NCI-H2081 (cell line): ENCODE measurements around the gene RPL22.
A peak's percentile ranks its signal among the peaks of the same experiment; 100 is the strongest.

ENCODE experiments used
- DNase-seq, 2 experiments: peaks; one replicate each; lab custom pipeline; 2025; lab: John Stamatoyannopoulos, UW

Gene RPL22

GRCh38 chr1:6199298-6200187, at the start of gene RPL22:
Gene RPL22, minus strand, starts transcription at chr1:6199595. Its CDS starts 22 bp downstream, at chr1:6199573.
- DNase-seq, result peak; percentile 100

- DNase-seq, result no peak
Measured at GRCh38 chr1:6248161-6248776, 48.9 kb upstream of the RPL22 start.

GRCh38 chr1:6247651-6248050, 48.3 kb upstream of the RPL22 start:
- DNase-seq, result no peak

- DNase-seq, result peak; percentile 75 to 85
Measured at GRCh38 chr1:6246497-6247467, 47.4 kb upstream of the RPL22 start.

GRCh38 chr1:6245869-6246496, 46.6 kb upstream of the RPL22 start:
- peak; percentile 72 to 82 for DNase-seq

GRCh38 chr1:6245086-6245868, 45.9 kb upstream of the RPL22 start:
- DNase-seq, result peak; percentile 88 to 93

- DNase-seq, result no peak
Measured at GRCh38 chr1:6244401-6245049, 45.1 kb upstream of the RPL22 start.

- no peak for DNase-seq
Measured at GRCh38 chr1:6243993-6244392, 44.6 kb upstream of the RPL22 start, which contains the start of gene HES3. Gene HES3, plus strand, starts transcription at chr1:6244179. Its CDS starts 187 bp downstream, at chr1:6244366.

- no peak for DNase-seq
Measured at GRCh38 chr1:6243053-6243834, 43.8 kb upstream of the RPL22 start.

- DNase-seq, result no peak
Measured at GRCh38 chr1:6241887-6242740, 42.7 kb upstream of the RPL22 start.

- no peak for DNase-seq
Measured at GRCh38 chr1:6241107-6241886, 41.9 kb upstream of the RPL22 start.

- DNase-seq, result peak in 1 of 2 experiments; percentile 52
Measured at GRCh38 chr1:6239950-6240768, 40.8 kb upstream of the RPL22 start.

GRCh38 chr1:6239213-6239752, 39.9 kb upstream of the RPL22 start:
- DNase-seq, result no peak

GRCh38 chr1:6237093-6237492, 37.7 kb upstream of the RPL22 start:
- no peak for DNase-seq

- no peak for DNase-seq
Measured at GRCh38 chr1:6235296-6235677, 35.9 kb upstream of the RPL22 start.

- DNase-seq, result peak; percentile 17 to 38
Measured at GRCh38 chr1:6234502-6235295, 35.3 kb upstream of the RPL22 start.
